ENCODE results near the gene RFX2.
A peak's percentile ranks its signal among the peaks of the same experiment; 100 is the strongest.

DNA sequence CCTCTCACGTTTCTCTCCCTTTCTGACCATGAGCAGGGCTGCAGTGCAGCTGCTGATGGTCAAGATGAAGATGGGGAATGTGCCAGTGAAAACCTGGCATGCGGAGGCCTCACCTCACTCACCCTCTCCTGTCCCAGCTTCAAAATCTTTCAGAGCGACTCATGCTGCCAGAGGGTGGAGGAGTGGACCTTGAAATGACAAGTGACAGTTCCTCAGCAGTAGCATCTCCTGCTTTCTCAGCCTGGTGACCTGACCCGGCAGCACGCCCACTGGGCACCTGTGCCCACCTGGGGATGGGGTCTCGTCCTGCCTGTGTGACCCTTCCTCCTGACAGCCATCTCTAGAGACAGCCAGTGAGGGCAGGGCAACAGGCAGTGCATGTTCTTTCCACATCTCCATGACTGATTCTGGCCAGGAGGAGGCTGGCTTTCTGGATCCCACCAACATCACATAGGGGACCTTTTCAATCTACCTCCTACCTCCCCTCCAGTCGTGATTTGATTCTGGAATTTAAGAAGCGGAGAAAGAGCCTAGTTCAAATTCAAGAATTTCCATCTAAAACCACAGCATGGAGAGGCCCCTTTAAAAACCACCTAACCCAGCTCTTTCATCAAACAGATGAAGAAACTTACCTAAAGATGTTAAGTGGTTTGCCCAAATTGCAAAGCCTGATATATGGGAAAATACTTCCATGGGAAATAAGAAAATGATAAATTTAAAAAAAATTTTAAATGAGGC lies 45.8 kb downstream of the RFX2 start:
- TF ChIP-seq, protein P1, sequence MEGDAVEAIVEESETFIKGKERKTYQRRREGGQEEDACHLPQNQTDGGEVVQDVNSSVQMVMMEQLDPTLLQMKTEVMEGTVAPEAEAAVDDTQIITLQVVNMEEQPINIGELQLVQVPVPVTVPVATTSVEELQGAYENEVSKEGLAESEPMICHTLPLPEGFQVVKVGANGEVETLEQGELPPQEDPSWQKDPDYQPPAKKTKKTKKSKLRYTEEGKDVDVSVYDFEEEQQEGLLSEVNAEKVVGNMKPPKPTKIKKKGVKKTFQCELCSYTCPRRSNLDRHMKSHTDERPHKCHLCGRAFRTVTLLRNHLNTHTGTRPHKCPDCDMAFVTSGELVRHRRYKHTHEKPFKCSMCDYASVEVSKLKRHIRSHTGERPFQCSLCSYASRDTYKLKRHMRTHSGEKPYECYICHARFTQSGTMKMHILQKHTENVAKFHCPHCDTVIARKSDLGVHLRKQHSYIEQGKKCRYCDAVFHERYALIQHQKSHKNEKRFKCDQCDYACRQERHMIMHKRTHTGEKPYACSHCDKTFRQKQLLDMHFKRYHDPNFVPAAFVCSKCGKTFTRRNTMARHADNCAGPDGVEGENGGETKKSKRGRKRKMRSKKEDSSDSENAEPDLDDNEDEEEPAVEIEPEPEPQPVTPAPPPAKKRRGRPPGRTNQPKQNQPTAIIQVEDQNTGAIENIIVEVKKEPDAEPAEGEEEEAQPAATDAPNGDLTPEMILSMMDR (IDR thresholded peaks at IDR 0.05), result no peak
- peak in 1 of 2 donors; percentile 40 for TF ChIP-seq POLR2AphosphoS5 (IDR thresholded peaks at IDR 0.05)
- no peak for TF ChIP-seq POLR2A (IDR thresholded peaks at IDR 0.05; ENCODE audit: low read depth)
- TF ChIP-seq EP300 (IDR thresholded peaks at IDR 0.05), result no peak
